Left forelimb (tissue), 1 donor: ENCODE data around the gene SLC25A26.

ENCODE experiments used
- DNase-seq: peaks from one replicate; pipeline ENCODE4 v3.0.0-alpha.2; 2018; ENCODE audit warnings: low spot score

SLC25A26 gene

DNA sequence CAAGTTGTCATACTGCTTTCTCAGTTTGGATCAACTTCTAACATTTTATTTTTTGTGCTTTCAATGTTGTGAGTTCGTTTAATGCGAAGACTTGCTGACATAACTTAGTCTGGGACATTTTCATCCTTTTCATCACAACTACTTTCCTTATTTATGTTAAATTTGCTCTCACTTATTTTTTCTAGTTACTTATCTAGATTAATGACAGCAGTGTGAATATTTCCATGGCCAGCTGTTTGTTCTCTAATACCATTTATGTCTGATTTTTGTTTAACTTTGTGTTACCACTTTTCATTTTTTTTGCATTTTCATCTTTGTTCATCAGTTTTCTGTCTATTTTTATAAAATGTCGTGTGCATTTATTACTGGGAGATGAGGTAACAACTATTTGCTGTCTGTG is 6.2 kb downstream of the SLC25A26 start:
- DNase-seq: no peak

DNA sequence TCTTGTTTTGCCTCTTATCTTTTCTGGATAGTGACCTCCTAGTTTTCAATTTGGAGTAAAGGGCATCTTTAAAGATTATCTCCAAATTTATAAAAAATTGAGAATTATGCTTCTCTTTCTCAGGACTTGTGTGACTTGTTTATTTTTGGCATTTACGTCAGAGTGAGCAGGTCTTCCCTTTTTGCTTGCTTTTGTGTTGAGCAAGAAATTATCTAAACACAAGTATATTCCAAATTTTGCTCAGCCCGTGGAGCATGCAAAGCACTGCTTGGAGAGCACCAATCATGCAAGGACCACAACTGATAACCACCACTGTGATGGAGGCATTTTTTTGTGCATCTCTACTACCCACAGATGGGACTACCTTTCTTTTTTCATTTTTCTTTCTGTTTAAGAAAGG is 7.1 kb downstream of the SLC25A26 start:
- DNase-seq: no peak

DNA sequence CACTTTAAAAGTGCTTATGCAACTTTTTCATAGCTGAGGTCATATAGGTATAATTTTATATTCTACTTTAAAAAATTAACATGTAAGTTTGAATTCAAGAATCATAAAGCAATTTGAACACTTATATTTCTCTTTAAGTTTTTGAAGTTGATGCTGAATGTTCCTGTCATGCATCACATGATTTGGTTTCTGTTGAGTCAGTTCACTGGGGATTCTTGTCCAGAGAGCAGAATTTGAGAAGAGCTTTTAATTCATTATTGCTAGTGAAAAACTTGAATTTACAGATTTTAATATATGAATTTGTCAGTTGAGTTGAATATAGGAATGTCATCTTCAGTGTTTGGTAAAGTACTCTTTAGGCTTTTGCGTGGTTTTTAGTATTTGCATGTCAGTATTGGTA is 7.9 kb downstream of the SLC25A26 start:
- DNase-seq: no peak

- DNase-seq: no peak
Measured at GRCh38 chr3:66229931-66230330, 9.1 kb downstream of the SLC25A26 start.

DNA sequence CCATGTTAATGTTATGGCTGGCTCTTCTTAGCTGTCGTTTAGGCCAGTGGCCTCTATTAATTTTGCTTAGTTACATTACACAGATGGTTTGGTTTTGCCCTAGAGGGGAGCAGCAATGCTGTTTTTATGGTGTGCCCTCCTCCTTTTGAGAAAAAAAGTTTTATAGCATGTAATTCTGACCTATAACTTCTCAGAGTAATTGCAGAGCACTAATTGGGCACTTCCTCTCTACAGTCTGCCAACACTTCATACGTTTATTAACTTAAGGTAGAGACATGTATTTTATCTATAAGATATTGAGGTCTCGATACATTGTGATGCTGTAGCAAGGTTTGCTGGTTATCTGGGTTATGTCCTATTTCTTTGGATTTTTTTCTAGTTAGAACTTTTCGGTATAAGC is 12.2 kb downstream of the SLC25A26 start:
- DNase-seq: no peak

DNA sequence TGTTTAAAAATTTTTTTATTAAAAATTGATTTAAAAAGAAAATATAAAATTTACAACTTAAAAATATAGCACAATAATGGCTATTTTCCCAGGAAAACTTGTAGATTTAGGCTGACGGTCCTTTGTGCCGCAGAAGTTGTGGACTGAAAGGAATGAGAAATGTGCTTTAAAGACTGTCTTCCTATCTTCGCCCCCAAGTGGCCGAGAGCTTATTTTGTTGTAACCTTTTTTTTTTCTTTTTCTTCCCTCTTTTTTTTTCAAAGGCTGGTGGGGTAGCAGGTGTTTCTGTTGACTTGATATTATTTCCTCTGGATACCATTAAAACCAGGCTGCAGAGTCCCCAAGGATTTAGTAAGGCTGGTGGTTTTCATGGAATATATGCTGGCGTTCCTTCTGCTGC is 15.5 kb downstream of the SLC25A26 start:
- DNase-seq: no peak

GRCh38 chr3:66237552-66237951 is 16.8 kb downstream of the SLC25A26 start:
- no peak for DNase-seq

DNA sequence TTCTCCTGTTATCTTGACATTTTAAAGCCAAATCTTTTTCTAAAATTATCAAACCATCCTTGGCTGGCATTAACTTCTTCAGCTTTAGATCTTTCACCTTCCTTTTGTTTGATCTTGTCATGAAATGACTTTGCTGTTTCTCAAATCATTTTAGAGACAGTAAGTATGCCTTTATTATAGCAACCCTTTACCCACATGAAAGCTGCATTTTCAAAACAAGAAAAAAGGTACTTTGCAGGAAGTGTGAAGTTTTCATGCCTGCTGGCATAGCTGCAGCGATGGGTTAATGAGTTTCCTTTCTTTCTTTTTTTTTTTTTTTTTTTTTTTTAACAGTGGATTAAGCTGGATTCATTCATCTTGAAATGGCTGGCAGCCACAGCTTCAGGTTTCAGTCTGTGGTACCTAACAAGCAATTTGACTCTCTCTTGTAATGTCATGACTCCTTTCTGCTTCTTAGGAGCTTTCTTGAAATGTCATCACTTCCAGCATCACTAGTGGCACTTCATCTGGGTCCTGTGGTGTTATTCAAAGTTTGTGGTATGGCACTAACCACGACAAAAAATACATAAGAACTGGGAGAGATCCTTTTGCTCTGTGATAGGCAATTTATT is 18.8 kb downstream of the SLC25A26 start:
- DNase-seq: no peak

GRCh38 chr3:66241466-66241865 is 20.7 kb downstream of the SLC25A26 start:
- no peak for DNase-seq

- DNase-seq: no peak
Measured at GRCh38 chr3:66242788-66243464, 22.1 kb downstream of the SLC25A26 start.

DNA sequence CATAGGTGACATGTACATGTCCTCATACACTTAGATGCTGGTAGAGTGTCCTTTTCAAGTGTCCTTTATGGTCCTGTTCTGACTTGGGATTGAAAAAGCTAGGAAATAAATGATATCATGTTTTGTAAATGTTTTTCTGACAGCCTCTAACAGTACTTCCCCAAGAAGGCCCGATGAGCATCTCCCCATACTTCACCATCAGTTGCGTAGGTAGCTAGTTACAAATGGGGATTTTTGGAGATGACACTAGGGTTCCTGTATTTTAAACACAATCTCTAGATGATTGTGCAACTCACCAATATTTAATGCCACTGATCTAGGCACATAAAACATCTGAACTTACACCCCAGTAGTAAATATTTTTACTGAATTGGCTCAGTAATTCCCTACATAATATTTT is 27.8 kb downstream of the SLC25A26 start:
- no peak for DNase-seq

GRCh38 chr3:66253790-66254620 is 33.2 kb downstream of the SLC25A26 start:
- DNase-seq: no peak

DNA sequence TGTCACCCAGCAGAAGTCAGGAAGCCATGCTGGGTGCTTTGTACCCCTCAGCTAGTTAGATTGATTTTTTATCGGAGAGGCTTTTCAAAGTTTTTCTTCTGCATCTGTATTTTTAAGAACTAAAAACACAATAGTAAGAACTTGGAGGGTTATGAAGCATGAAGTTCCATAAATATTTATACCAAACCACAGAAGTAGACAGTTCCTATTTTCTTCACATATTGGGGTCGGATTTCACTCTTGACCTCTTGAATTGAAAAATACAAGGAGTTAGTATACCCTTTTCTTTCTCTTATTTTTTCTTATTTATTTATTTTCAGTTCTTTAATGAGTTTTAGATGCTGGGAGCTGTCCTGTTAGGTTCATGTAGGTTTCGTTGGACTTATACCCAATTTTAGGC is 35.1 kb downstream of the SLC25A26 start:
- DNase-seq: no peak

- DNase-seq: no peak
Measured at GRCh38 chr3:66256806-66257205, 36.0 kb downstream of the SLC25A26 start.

DNA sequence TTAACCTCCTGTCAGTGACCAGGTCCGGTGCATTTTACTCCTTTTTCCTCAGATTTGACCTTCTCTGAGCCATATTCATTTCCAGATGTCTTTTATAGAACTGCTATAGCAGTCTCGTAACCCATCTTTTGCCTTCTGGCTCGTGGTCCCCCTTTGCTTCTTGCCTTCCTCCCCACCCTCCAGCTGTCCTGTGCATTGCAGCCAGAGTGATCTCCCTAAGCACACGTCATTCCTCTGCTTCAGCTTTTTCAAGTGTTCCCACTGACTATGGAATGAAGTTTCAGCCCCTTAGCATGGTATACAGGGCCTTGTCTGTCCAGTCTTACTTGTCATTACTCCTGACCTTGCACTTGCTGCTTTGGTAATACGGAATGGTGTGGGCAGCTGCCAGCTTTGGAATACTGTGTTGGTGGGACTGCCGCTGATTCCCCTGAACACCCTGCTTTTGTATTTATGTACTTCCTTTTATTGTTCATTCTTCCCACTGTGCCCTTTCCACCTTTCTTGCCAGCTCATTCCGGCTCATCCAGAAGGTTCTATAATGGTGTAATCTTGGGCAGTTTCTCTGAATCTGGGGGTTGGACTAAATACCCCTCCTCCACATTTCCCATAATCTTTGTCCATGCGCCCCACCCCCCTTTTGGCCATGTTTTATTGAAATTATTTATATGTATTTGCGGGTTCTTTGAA is 38.9 kb downstream of the SLC25A26 start:
- no peak for DNase-seq

DNA sequence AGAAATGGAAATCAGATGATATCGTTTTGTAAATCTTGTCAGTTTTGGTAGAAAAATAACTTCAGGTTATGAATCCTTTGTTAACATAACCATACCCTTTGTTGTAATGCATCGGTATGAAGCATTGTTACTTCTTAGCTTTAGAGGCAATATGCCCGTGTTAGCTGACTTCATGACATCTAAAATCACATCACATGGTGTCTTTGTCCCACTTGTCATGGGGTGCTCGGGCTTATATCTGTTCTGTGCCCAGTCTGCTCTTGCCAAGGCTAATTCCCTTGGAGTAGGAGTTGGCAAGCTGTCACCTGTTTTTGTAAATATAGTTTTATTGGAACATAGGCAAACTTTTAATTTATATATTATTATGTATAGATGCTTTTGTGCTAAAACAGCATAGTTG is 39.6 kb downstream of the SLC25A26 start:
- no peak for DNase-seq

DNA sequence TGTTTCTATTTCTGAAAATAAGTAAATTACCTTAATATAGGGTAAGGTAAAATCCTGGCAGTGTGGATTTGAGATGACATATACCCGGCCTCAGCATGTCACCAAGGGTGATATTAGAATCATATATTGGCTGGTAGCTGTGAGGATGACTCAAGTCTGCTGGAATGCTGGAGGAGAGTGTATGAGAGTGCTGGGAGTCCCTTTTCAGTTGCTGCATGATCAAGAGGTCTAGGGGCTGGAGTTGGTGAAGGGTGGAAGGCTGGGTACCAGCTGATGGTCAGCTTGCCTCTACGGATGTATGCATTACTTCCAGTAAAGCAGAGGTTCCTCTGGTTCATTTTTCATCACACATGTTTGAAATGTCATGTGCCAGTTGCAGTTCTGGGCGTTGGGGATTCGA is 40.6 kb downstream of the SLC25A26 start:
- DNase-seq: no peak

DNA sequence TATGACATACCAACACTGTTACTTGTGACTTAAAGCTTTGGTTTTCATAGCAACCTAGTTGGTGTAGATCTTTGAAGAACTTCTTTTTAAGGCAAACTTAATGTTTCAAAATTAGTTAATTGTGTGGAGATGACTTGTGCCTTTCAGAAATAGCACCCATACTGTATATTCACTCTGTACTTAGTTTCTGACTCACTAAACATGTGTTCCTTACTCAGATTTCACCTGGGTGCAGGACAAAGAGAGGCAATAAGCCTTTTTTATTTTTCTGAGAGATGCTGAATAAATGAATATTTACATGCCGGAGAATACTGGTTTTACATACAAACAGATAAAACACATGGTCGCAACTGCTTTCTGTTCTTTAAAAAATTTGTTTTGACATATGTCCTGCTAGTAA is 44.8 kb downstream of the SLC25A26 start:
- no peak for DNase-seq

DNA sequence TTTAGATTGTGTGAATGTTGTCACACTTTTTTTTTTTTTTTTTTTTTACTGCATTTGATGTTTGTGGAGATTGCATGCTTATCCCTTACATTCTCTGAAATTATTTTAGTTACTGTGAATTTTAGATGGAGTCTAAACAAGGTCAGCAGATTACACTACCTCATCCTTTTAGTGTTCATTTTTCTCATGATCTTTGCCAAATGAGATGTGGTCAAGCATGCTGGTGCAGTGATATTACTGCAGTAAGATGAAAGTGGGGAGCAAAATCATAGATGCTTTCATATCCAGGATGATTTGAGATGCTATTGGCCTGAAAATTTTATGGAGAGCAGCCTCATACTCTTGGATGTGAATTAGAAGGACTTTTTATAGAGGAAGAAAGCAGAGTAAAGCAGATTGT is 45.8 kb downstream of the SLC25A26 start:
- no peak for DNase-seq

- DNase-seq: no peak
Measured at GRCh38 chr3:66267031-66267430, 46.2 kb downstream of the SLC25A26 start.

DNA sequence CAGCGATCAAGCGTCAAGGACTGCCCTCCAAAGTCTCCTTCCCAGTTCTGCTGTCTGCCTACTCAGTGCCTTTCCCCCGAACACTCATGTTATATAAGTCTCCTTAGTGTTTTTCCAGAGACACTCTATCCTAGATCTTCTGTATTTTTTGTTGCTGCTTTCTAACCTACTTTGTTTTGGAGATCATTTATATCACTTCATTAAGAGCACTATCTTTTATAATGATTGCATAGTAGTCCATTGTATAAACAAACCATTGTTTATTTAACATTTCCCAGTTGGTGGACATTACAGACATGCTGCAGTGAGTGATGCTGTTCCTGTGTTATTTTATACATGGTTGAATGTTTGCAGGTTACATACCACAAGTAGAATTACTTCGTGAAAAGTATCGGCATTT is 47.1 kb downstream of the SLC25A26 start:
- no peak for DNase-seq

DNA sequence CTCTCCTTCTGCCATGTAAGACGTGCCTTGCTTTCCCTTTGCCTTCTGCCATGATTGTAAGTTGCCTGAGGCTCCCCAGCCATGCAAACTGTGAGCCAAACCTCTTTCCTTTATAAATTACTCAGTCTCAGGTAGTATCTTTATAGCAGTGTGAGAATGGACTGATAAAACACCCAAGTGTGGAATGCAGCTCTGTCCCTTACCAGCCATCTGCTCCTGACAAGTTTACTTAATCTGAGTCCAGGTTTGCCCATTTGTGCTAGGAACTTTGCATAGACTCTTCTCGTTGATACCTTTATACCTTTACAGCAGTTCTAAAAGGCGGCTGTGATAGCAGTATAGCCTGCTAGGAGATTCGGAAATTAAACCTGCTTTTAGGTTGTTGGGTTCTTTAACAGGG is 48.1 kb downstream of the SLC25A26 start:
- DNase-seq: no peak

DNA sequence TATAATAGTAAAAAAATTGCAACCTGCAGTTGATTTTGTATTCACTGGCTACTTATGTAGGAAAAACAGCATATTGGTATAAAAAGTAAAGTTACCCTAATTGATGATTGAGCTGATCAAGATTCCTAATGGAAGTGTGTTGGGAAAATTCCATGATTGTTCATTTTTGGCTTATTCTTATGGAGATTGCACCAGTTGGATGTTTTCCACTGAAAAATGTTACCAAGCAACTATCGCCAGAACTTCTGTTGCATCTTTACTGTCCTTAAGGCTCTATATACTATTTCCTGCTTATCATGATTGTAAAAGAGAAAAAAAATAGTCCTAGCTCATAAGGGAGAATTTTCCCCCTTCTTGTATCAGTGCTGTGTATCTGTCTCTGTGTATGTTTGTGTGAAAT is 48.6 kb downstream of the SLC25A26 start:
- no peak for DNase-seq
